ENCODE data around the gene MRPS27.

The MRPS27 gene

GRCh38 chr5:72285424-72285821 lies 34.6 kb downstream of the MRPS27 start:
- no peaks in the 10 kb centered on the region for H3K9me3 ChIP-seq (ENCODE audit: control extremely low read depth in 1 of 5, control insufficient read depth in 4 of 5, insufficient read depth in 2 of 5, low read depth in 1 of 5, low read length in 4 of 5)
- H3K27ac ChIP-seq (ENCODE audit: insufficient read depth in 1 of 2, low read depth in 1 of 2, low read length in 2 of 2, poor library complexity in 1 of 2, severe bottlenecking in 2 of 2), result no peak overlapping the region
- peaks cover 0 to 3% (median 1%) of the 10 kb centered on the region in 4 experiments for H3K4me1 ChIP-seq (ENCODE audit: control extremely low read depth in 1 of 4, control insufficient read depth in 4 of 4, insufficient read depth in 4 of 4, low read length in 3 of 4)
- 100% methylated on average over 1 of the region's 3 CpGs for WGBS (ENCODE audit: insufficient coverage)
- CTCF ChIA-PET, result interaction anchor here (1.4 to 1.6 kb wide), 3 partner anchors 16 to 151 kb away, joined by 3 to 4 read pairs (median 3); no protein-coding TSS in a partner anchor
- POLR2A ChIA-PET, result interaction anchor here (0.6 to 0.9 kb wide), 2 partner anchors 19 to 279 kb away, joined by 3 read pairs; no protein-coding TSS in a partner anchor
- DNase-seq, result no peak
- peaks cover 2 to 33% (median 12%) of the 10 kb centered on the region in 4 experiments for H3K36me3 ChIP-seq (ENCODE audit: control insufficient read depth in 4 of 4, insufficient read depth in 4 of 4, low read length in 3 of 4)
- H3K4me3 ChIP-seq (ENCODE audit: control insufficient read depth in 1 of 7, extremely low read depth in 1 of 7, insufficient read depth in 4 of 7, low read depth in 2 of 7, low read length in 6 of 7), result no peak overlapping the region
- no peaks in the 10 kb centered on the region for H3K27me3 ChIP-seq (replicated peaks in 2 of 5; ENCODE audit: control insufficient read depth in 4 of 5, insufficient read depth in 5 of 5, low read length in 4 of 5)

GRCh38 chr5:72284559-72285423 lies 35.2 kb downstream of the MRPS27 start:
- no peaks in the 10 kb centered on the region for H3K9me3 ChIP-seq (ENCODE audit: control extremely low read depth in 1 of 5, control insufficient read depth in 4 of 5, insufficient read depth in 2 of 5, low read depth in 1 of 5, low read length in 4 of 5)
- CTCF ChIA-PET, result interaction anchor here (0.6 to 1.6 kb wide), 3 partner anchors 17 to 150 kb away, joined by 3 read pairs; no protein-coding TSS in a partner anchor
- peaks cover 2 to 32% (median 12%) of the 10 kb centered on the region in 4 experiments for H3K36me3 ChIP-seq (ENCODE audit: control insufficient read depth in 4 of 4, insufficient read depth in 4 of 4, low read length in 3 of 4)
- POLR2A ChIA-PET, result interaction anchor here (0.6 to 0.9 kb wide), 3 partner anchors 19 to 278 kb away, joined by 3 read pairs; no protein-coding TSS in a partner anchor
- H3K4me1 ChIP-seq (ENCODE audit: control extremely low read depth in 1 of 4, control insufficient read depth in 4 of 4, insufficient read depth in 4 of 4, low read length in 3 of 4), result peaks cover 0 to 3% (median 1%) of the 10 kb centered on the region in 4 experiments
- no peak overlapping the region for H3K27ac ChIP-seq (ENCODE audit: insufficient read depth in 1 of 2, low read depth in 1 of 2, low read length in 2 of 2, poor library complexity in 1 of 2, severe bottlenecking in 2 of 2)
- no peak overlapping the region for H3K4me3 ChIP-seq (ENCODE audit: control insufficient read depth in 1 of 7, extremely low read depth in 1 of 7, insufficient read depth in 4 of 7, low read depth in 2 of 7, low read length in 6 of 7)
- no peaks in the 10 kb centered on the region for H3K27me3 ChIP-seq (replicated peaks in 2 of 5; ENCODE audit: control insufficient read depth in 4 of 5, insufficient read depth in 5 of 5, low read length in 4 of 5)
- no peak for DNase-seq
- WGBS (ENCODE audit: insufficient coverage), result 71% methylated on average over 2 of the region's 3 CpGs

GRCh38 chr5:72283358-72283757 lies 36.7 kb downstream of the MRPS27 start:
- Histone ChIP-seq H3K36me3 (ENCODE audit: control insufficient read depth in 4 of 4, insufficient read depth in 4 of 4, low read length in 3 of 4) (peaks cover 4 to 28% (median 10%) of the 10 kb centered on the region in 4 experiments), H3K4me3 (ENCODE audit: control insufficient read depth in 1 of 7, extremely low read depth in 1 of 7, insufficient read depth in 4 of 7, low read depth in 2 of 7, low read length in 6 of 7) (no peak overlapping the region), H3K9me3 (ENCODE audit: control extremely low read depth in 1 of 5, control insufficient read depth in 4 of 5, insufficient read depth in 2 of 5, low read depth in 1 of 5, low read length in 4 of 5) (no peaks in the 10 kb centered on the region), H3K27me3 (replicated peaks in 2 of 5; ENCODE audit: control insufficient read depth in 4 of 5, insufficient read depth in 5 of 5, low read length in 4 of 5) (no peaks in the 10 kb centered on the region), H3K4me1 (ENCODE audit: control extremely low read depth in 1 of 4, control insufficient read depth in 4 of 4, insufficient read depth in 4 of 4, low read length in 3 of 4) (peaks cover 0 to 3% (median 1%) of the 10 kb centered on the region in 4 experiments), H3K27ac (ENCODE audit: insufficient read depth in 1 of 2, low read depth in 1 of 2, low read length in 2 of 2, poor library complexity in 1 of 2, severe bottlenecking in 2 of 2) (peak overlapping the region in 1 of 2 experiments; percentile 31)
- POLR2A ChIA-PET, result no interaction called here
- CTCF ChIA-PET, result interaction anchor here (1.6 kb wide), 1 partner anchor 9 kb away, joined by 9 read pairs; no protein-coding TSS in a partner anchor
- DNase-seq, result no peak
- 100% methylated on average over 1 of the region's 2 CpGs for WGBS (ENCODE audit: insufficient coverage)

- H3K4me3 ChIP-seq (ENCODE audit: control insufficient read depth in 1 of 7, extremely low read depth in 1 of 7, insufficient read depth in 4 of 7, low read depth in 2 of 7, low read length in 6 of 7), result no peak overlapping the region
- POLR2A ChIA-PET, result no interaction called here
- peaks cover 4 to 26% (median 10%) of the 10 kb centered on the region in 4 experiments for H3K36me3 ChIP-seq (ENCODE audit: control insufficient read depth in 4 of 4, insufficient read depth in 4 of 4, low read length in 3 of 4)
- 67% methylated on average over 1 of the region's 2 CpGs for WGBS (ENCODE audit: insufficient coverage)
- H3K27me3 ChIP-seq (replicated peaks in 2 of 5; ENCODE audit: control insufficient read depth in 4 of 5, insufficient read depth in 5 of 5, low read length in 4 of 5), result no peaks in the 10 kb centered on the region
- H3K4me1 ChIP-seq (ENCODE audit: control extremely low read depth in 1 of 4, control insufficient read depth in 4 of 4, insufficient read depth in 4 of 4, low read length in 3 of 4), result peaks cover 0 to 3% (median 1%) of the 10 kb centered on the region in 4 experiments
- CTCF ChIA-PET, result interaction anchor here (1.4 to 1.6 kb wide), 2 partner anchors 9 to 13 kb away, joined by 3 to 9 read pairs; no protein-coding TSS in a partner anchor
- H3K27ac ChIP-seq (ENCODE audit: insufficient read depth in 1 of 2, low read depth in 1 of 2, low read length in 2 of 2, poor library complexity in 1 of 2, severe bottlenecking in 2 of 2), result peak overlapping the region in 1 of 2 experiments; percentile 31
- no peak for DNase-seq
- H3K9me3 ChIP-seq (ENCODE audit: control extremely low read depth in 1 of 5, control insufficient read depth in 4 of 5, insufficient read depth in 2 of 5, low read depth in 1 of 5, low read length in 4 of 5), result no peaks in the 10 kb centered on the region
These were observed 37.2 kb downstream of the MRPS27 start for GRCh38 chr5:72282878-72283277.

GRCh38 chr5:72281764-72282499 lies 38.1 kb downstream of the MRPS27 start:
- no CpG with 5 or more reads among the region's 3 CpGs for WGBS (ENCODE audit: insufficient coverage)
- H3K4me3 ChIP-seq (ENCODE audit: control insufficient read depth in 1 of 7, extremely low read depth in 1 of 7, insufficient read depth in 4 of 7, low read depth in 2 of 7, low read length in 6 of 7), result no peak overlapping the region
- H3K27ac ChIP-seq (ENCODE audit: insufficient read depth in 1 of 2, low read depth in 1 of 2, low read length in 2 of 2, poor library complexity in 1 of 2, severe bottlenecking in 2 of 2), result peak overlapping the region in 1 of 2 experiments; percentile 31
- H3K36me3 ChIP-seq (ENCODE audit: control insufficient read depth in 4 of 4, insufficient read depth in 4 of 4, low read length in 3 of 4), result peaks cover 2 to 26% (median 10%) of the 10 kb centered on the region in 4 experiments
- H3K27me3 ChIP-seq (replicated peaks in 2 of 5; ENCODE audit: control insufficient read depth in 4 of 5, insufficient read depth in 5 of 5, low read length in 4 of 5), result no peaks in the 10 kb centered on the region
- CTCF ChIA-PET, result interaction anchor here (1.0 to 1.6 kb wide), 5 partner anchors 10 to 206 kb away, joined by 3 to 9 read pairs (median 3); no protein-coding TSS in a partner anchor
- H3K9me3 ChIP-seq (ENCODE audit: control extremely low read depth in 1 of 5, control insufficient read depth in 4 of 5, insufficient read depth in 2 of 5, low read depth in 1 of 5, low read length in 4 of 5), result peaks cover 0 to 4% (median 0%) of the 10 kb centered on the region in 5 experiments
- POLR2A ChIA-PET, result no interaction called here
- H3K4me1 ChIP-seq (ENCODE audit: control extremely low read depth in 1 of 4, control insufficient read depth in 4 of 4, insufficient read depth in 4 of 4, low read length in 3 of 4), result peaks cover 0 to 3% (median 1%) of the 10 kb centered on the region in 4 experiments
- peak in 2 of 3 donors; percentile 32 to 37 for DNase-seq

GRCh38 chr5:72281430-72281763 lies 38.6 kb downstream of the MRPS27 start:
- POLR2A ChIA-PET, result no interaction called here
- no peaks in the 10 kb centered on the region for H3K27me3 ChIP-seq (replicated peaks in 2 of 5; ENCODE audit: control insufficient read depth in 4 of 5, insufficient read depth in 5 of 5, low read length in 4 of 5)
- no peak for DNase-seq
- 100% methylated on average over 1 of the region's 1 CpG for WGBS (ENCODE audit: insufficient coverage)
- H3K4me1 ChIP-seq (ENCODE audit: control extremely low read depth in 1 of 4, control insufficient read depth in 4 of 4, insufficient read depth in 4 of 4, low read length in 3 of 4), result peaks cover 0 to 3% (median 1%) of the 10 kb centered on the region in 4 experiments
- peak overlapping the region in 1 of 2 experiments; percentile 0 for H3K27ac ChIP-seq (ENCODE audit: insufficient read depth in 1 of 2, low read depth in 1 of 2, low read length in 2 of 2, poor library complexity in 1 of 2, severe bottlenecking in 2 of 2)
- H3K36me3 ChIP-seq (ENCODE audit: control insufficient read depth in 4 of 4, insufficient read depth in 4 of 4, low read length in 3 of 4), result peaks cover 2 to 28% (median 10%) of the 10 kb centered on the region in 4 experiments
- H3K4me3 ChIP-seq (ENCODE audit: control insufficient read depth in 1 of 7, extremely low read depth in 1 of 7, insufficient read depth in 4 of 7, low read depth in 2 of 7, low read length in 6 of 7), result no peak overlapping the region
- peaks cover 0 to 6% (median 0%) of the 10 kb centered on the region in 5 experiments for H3K9me3 ChIP-seq (ENCODE audit: control extremely low read depth in 1 of 5, control insufficient read depth in 4 of 5, insufficient read depth in 2 of 5, low read depth in 1 of 5, low read length in 4 of 5)
- CTCF ChIA-PET, result interaction anchor here (1.5 to 1.6 kb wide), 3 partner anchors 26 to 205 kb away, joined by 3 to 5 read pairs (median 5); no protein-coding TSS in a partner anchor

Measured in common myeloid progenitor, CD34-positive (primary cell).